ENCODE results near the gene FAIM2. TPM values are rescaled to one million over a fixed set of nuclear protein-coding genes. Genes with fewer than 3 reads are reported as not detected.

The FAIM2 gene
- total and polyA plus RNA-seq, 2 experiments from 2014 or later, result 0.61 to 2.0 TPM

DNA sequence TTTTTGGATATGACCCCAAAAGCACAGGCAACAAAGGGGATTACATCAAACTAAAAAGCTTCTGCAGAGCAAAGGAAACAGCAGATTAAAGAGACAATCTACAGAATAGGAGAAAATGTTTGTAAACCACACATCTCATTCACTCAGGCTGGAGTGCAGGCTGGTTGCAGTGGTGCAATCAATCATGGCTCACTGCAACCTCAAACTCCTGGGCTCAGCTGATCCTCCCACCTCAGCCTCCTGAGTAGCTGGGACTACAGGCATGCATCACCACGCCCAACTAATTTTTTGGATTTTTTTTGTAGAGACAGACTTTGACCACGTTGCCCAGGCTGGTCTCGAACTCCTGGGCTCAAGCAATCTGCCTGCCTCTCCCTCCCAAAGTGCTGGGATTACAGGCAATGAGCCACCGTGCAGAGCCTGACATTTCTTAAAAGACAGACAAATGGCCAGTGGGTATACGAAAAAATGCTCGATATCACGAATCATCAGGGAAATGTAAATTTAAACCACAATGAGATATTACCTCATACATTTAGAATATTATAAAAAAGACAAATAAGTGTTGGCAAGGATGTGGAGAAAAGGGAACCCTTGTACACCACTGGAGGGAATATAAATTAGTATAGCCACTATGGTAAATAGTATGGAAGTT lies 85.3 kb downstream of the FAIM2 start (continued):
- TF ChIP-seq CREB1 (CRISPR knock-in tag; IDR thresholded peaks at IDR 0.05; ENCODE audit: low read depth), result no peak
- TF ChIP-seq STAT1 (IDR thresholded peaks at IDR 0.05; ENCODE audit: unreplicated experiment), result no peak
- TF ChIP-seq NANOG (IDR thresholded peaks at IDR 0.05; ENCODE audit: borderline replicate concordance), result no peak
- no peak for TF ChIP-seq ZNF331 (CRISPR knock-in tag; IDR thresholded peaks at IDR 0.05; ENCODE audit: low read depth)
- no peak for TF ChIP-seq POLR2AphosphoS5 (IDR thresholded peaks at IDR 0.05; ENCODE audit: low read depth)
- TF ChIP-seq, protein P1, sequence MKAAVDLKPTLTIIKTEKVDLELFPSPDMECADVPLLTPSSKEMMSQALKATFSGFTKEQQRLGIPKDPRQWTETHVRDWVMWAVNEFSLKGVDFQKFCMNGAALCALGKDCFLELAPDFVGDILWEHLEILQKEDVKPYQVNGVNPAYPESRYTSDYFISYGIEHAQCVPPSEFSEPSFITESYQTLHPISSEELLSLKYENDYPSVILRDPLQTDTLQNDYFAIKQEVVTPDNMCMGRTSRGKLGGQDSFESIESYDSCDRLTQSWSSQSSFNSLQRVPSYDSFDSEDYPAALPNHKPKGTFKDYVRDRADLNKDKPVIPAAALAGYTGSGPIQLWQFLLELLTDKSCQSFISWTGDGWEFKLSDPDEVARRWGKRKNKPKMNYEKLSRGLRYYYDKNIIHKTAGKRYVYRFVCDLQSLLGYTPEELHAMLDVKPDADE (IDR thresholded peaks at IDR 0.05), result no peak

Other genes with a start within 250 kb of the FAIM2 start
- 17.8 and 32.6 TPM in 2 replicates for gene FMNL3, start 196.5 kb downstream of the FAIM2 start, total RNA-seq (2014; rRNA removed; shearing (Covaris generic))
- gene FMNL3, start 196.5 kb downstream of the FAIM2 start, polyA plus RNA-seq (2016; fragmentation: Nextera tagmentation; extraction: Ambion mirVana), result 8.7 and 10.5 TPM in 2 replicates
- gene TMBIM6, start 162.3 kb downstream of the FAIM2 start, total RNA-seq (2014; rRNA removed; shearing (Covaris generic)), result 336 and 349 TPM in 2 replicates
- gene TMBIM6, start 162.3 kb downstream of the FAIM2 start, polyA plus RNA-seq (2016; fragmentation: Nextera tagmentation; extraction: Ambion mirVana), result 240 and 245 TPM in 2 replicates
- 30.0 and 37.0 TPM in 2 replicates for gene NCKAP5L, start 75.5 kb downstream of the FAIM2 start, total RNA-seq (2014; rRNA removed; shearing (Covaris generic))
- 10.2 TPM in 2 replicates for gene NCKAP5L, start 75.5 kb downstream of the FAIM2 start, polyA plus RNA-seq (2016; fragmentation: Nextera tagmentation; extraction: Ambion mirVana)
- gene BCDIN3D, start 60.8 kb downstream of the FAIM2 start, total RNA-seq (2014; rRNA removed; shearing (Covaris generic)), result 1.8 and 2.1 TPM in 2 replicates
- gene BCDIN3D, start 60.8 kb downstream of the FAIM2 start, polyA plus RNA-seq (2016; fragmentation: Nextera tagmentation; extraction: Ambion mirVana), result 0.89 and 1.4 TPM in 2 replicates
- 0.07 TPM in 1 of 2 replicates, not detected in the other for gene AQP2, start 46.8 kb upstream of the FAIM2 start, total RNA-seq (2014; rRNA removed; shearing (Covaris generic))
- not detected in 2 replicates for gene AQP2, start 46.8 kb upstream of the FAIM2 start, polyA plus RNA-seq (2016; fragmentation: Nextera tagmentation; extraction: Ambion mirVana)
- 2.2 and 2.7 TPM in 2 replicates for gene AQP5, start 58.0 kb upstream of the FAIM2 start, total RNA-seq (2014; rRNA removed; shearing (Covaris generic))
- gene AQP5, start 58.0 kb upstream of the FAIM2 start, polyA plus RNA-seq (2016; fragmentation: Nextera tagmentation; extraction: Ambion mirVana), result 1.1 and 1.3 TPM in 2 replicates
- not detected in 2 replicates for gene AQP6, start 69.0 kb upstream of the FAIM2 start, total RNA-seq (2014; rRNA removed; shearing (Covaris generic))
- 0.08 TPM in 1 of 2 replicates, not detected in the other for gene AQP6, start 69.0 kb upstream of the FAIM2 start, polyA plus RNA-seq (2016; fragmentation: Nextera tagmentation; extraction: Ambion mirVana)
- gene RACGAP1, start 121.6 kb upstream of the FAIM2 start, total RNA-seq (2014; rRNA removed; shearing (Covaris generic)), result 49.9 and 52.8 TPM in 2 replicates
- gene RACGAP1, start 121.6 kb upstream of the FAIM2 start, polyA plus RNA-seq (2016; fragmentation: Nextera tagmentation; extraction: Ambion mirVana), result 18.0 and 19.0 TPM in 2 replicates
- 1.5 and 1.6 TPM in 2 replicates for gene ASIC1, start 153.7 kb upstream of the FAIM2 start, total RNA-seq (2014; rRNA removed; shearing (Covaris generic))
- 0.47 and 0.76 TPM in 2 replicates for gene ASIC1, start 153.7 kb upstream of the FAIM2 start, polyA plus RNA-seq (2016; fragmentation: Nextera tagmentation; extraction: Ambion mirVana)
- gene SMARCD1, start 181.4 kb upstream of the FAIM2 start, total RNA-seq (2014; rRNA removed; shearing (Covaris generic)), result 276 and 287 TPM in 2 replicates
- gene SMARCD1, start 181.4 kb upstream of the FAIM2 start, polyA plus RNA-seq (2016; fragmentation: Nextera tagmentation; extraction: Ambion mirVana), result 124 and 145 TPM in 2 replicates
- 0.23 and 0.45 TPM in 2 replicates for gene GPD1, start 200.1 kb upstream of the FAIM2 start, total RNA-seq (2014; rRNA removed; shearing (Covaris generic))
- 0.17 and 0.36 TPM in 2 replicates for gene GPD1, start 200.1 kb upstream of the FAIM2 start, polyA plus RNA-seq (2016; fragmentation: Nextera tagmentation; extraction: Ambion mirVana)
- 27.8 and 43.7 TPM in 2 replicates for gene COX14, start 208.3 kb upstream of the FAIM2 start, total RNA-seq (2014; rRNA removed; shearing (Covaris generic))
- gene COX14, start 208.3 kb upstream of the FAIM2 start, polyA plus RNA-seq (2016; fragmentation: Nextera tagmentation; extraction: Ambion mirVana), result 73.0 and 73.5 TPM in 2 replicates

Measured in GM23338 (cell line).